B cell (primary cell): ENCODE results near the gene ENOX1. TPM values are rescaled to one million over a fixed set of nuclear protein-coding genes. Genes with fewer than 3 reads are reported as not detected.

Experiments used
- ATAC-seq: fragments of 200-7000 bp; cut with Tn5 transposase; one replicate; pipeline ENCODE4 v1.10.0; 2021; ENCODE audit warnings: low read depth, mild to moderate bottlenecking, moderate number of reproducible peaks, moderate library complexity
- CTCF ChIA-PET: fragments of 350-600 bp; sonication (Branson Sonifier 250); formaldehyde crosslinking; loops from one replicate; lab custom pipeline; 2021; ENCODE audit warnings: antibody characterized with exemption, inconsistent platforms; lab: Charles Lee
- POLR2A ChIA-PET: fragments of 350-600 bp; sonication (Branson Sonifier 250); formaldehyde crosslinking; loops from one replicate; lab custom pipeline; 2021; ENCODE audit warnings: antibody characterized with exemption; lab: Charles Lee
- DNase-seq: peaks from one replicate; pipeline ENCODE4 v3.0.0; 2013
- H2AFZ ChIP-seq: 2 replicates; pipeline ENCODE4 v1.6.1; 2012; ENCODE audit warnings: mild to moderate bottlenecking, low read depth, low read length; ENCODE audit not compliant: insufficient read depth, poor library complexity, severe bottlenecking
- H3K27ac ChIP-seq, 2 donors: 1 replicate in 1 of 2; 2 replicates in 1 of 2; pipeline ENCODE4 v1.5.1; 2012 to 2013; ENCODE audit warnings: low read length in 2 of 2, mild to moderate bottlenecking in 2 of 2, moderate library complexity in 1 of 2
- H3K27me3 ChIP-seq, 4 experiments: fragments of 200-600 bp in 1 of 4; sonication (generic) in 1 of 4; replicated peaks in 1 of 4; 1 replicate in 2 of 4; 2 replicates in 2 of 4; pipeline versions ENCODE4 v1.6.1 to v1.7.0; 2013 to 2016; ENCODE audit warnings: low read length in 3 of 4, mild to moderate bottlenecking in 2 of 4, mixed read lengths in 1 of 4, moderate library complexity in 1 of 4; ENCODE audit not compliant: insufficient read depth in 4 of 4, control insufficient read depth in 3 of 4; ENCODE audit errors: control extremely low read depth in 1 of 4
- H3K36me3 ChIP-seq, 2 experiments: replicated peaks in 1 of 2; 1 replicate in 1 of 2; 2 replicates in 1 of 2; pipeline versions ENCODE4 v1.6.1 to v1.7.1; 2013; ENCODE audit warnings: low read length in 1 of 2; ENCODE audit not compliant: insufficient read depth in 2 of 2, control insufficient read depth in 1 of 2; ENCODE audit errors: control extremely low read depth in 1 of 2, extremely low read depth in 1 of 2
- H3K4me1 ChIP-seq, 2 donors: fragments of 200-600 bp in 1 of 2; sonication (generic) in 1 of 2; 1 replicate in 1 of 2; 2 replicates in 1 of 2; pipeline versions ENCODE4 v1.5.1 to v1.6.1; 2013 to 2017; ENCODE audit warnings: low read length in 2 of 2; ENCODE audit not compliant: control insufficient read depth in 2 of 2, insufficient read depth in 2 of 2
- H3K4me2 ChIP-seq: replicated peaks from 2 replicates; pipeline ENCODE3; 2012; ENCODE audit warnings: mild to moderate bottlenecking, low read depth, low read length; ENCODE audit not compliant: poor library complexity, severe bottlenecking
- H3K4me3 ChIP-seq, 5 experiments: fragments of 200-600 bp in 1 of 5; sonication (generic) in 1 of 5; 1 replicate in 3 of 5; 2 replicates in 2 of 5; pipeline versions ENCODE4 v1.5.1 to v1.7.0; 2011 to 2016; ENCODE audit warnings: low read length in 4 of 5, mild to moderate bottlenecking in 4 of 5, low read depth in 2 of 5, control low read depth in 1 of 5, moderate library complexity in 1 of 5; ENCODE audit not compliant: insufficient read depth in 1 of 5; ENCODE audit errors: control extremely low read depth in 1 of 5, extremely low read depth in 1 of 5
- H3K79me2 ChIP-seq: fragments of 200-600 bp; sonication (generic); one replicate; pipeline ENCODE4 v1.6.0; 2016; ENCODE audit warnings: low read length; ENCODE audit not compliant: control insufficient read depth, insufficient read depth
- H3K9ac ChIP-seq: fragments of 200-600 bp; sonication (generic); 2 replicates; pipeline ENCODE4 v1.6.1; 2017; ENCODE audit warnings: mild to moderate bottlenecking, low read length, moderate library complexity
- H3K9me3 ChIP-seq, 3 donors: one replicate each; pipeline versions ENCODE4 v1.6.1 to v1.7.1; 2013; ENCODE audit warnings: low read length in 2 of 3; ENCODE audit not compliant: control insufficient read depth in 2 of 3, insufficient read depth in 1 of 3; ENCODE audit errors: control extremely low read depth in 1 of 3
- H4K20me1 ChIP-seq: 2 replicates; pipeline ENCODE4 v1.6.0; 2012; ENCODE audit warnings: mild to moderate bottlenecking, low read length; ENCODE audit not compliant: insufficient read depth, control insufficient read depth, poor library complexity, severe bottlenecking
- H3K27ac Mint-ChIP-seq: one replicate; pipeline ENCODE4 v1.8.0; 2021; ENCODE audit warnings: mixed read lengths
- H3K27me3 Mint-ChIP-seq: one replicate; pipeline ENCODE4 v1.8.0; 2021; ENCODE audit warnings: mixed read lengths
- H3K4me1 Mint-ChIP-seq: one replicate; pipeline ENCODE4 v1.8.0; 2021; ENCODE audit warnings: mixed read lengths
- H3K4me3 Mint-ChIP-seq: one replicate; pipeline ENCODE4 v1.8.0; 2021; ENCODE audit warnings: mixed read lengths
- H3K9me3 Mint-ChIP-seq: one replicate; pipeline ENCODE4 v1.8.0; 2022; ENCODE audit warnings: mixed read lengths; ENCODE audit not compliant: insufficient read depth
- CTCF ChIP-seq: fragments of 200-600 bp; IDR thresholded peaks from one replicate; pipeline ENCODE4 v1.8.0; 2022; ENCODE audit warnings: antibody characterized with exemption, mild to moderate bottlenecking
- EZH2 ChIP-seq: IDR thresholded peaks from 2 replicates; pipeline ENCODE4 v1.6.1; 2012; ENCODE audit warnings: borderline replicate concordance, low read depth, mild to moderate bottlenecking, moderate library complexity, low read length; ENCODE audit not compliant: insufficient read depth, poor library complexity, severe bottlenecking
- WGBS: methylation state at CpG from one replicate; pipeline ENCODE4 v1.1.5; 2013; ENCODE audit warnings: missing lambda C conversion rate; ENCODE audit not compliant: insufficient coverage; 5-methylcytosine and 5-hydroxymethylcytosine counted together
- intact Hi-C: fragments of 100-400 bp; cut with micrococcal nuclease; formaldehyde crosslinking; loops from one replicate; pipeline ENCODE4 v1.10.0; 2022
- polyA plus RNA-seq: library from polyadenylated mRNA; depleted of rRNA; stranded (reverse); fragments of >200 nt; gene quantifications from 2 replicates; pipeline ENCODE4 v1.2.3, GENCODE V29; 2012
- total RNA-seq, 2 donors: library from RNA; stranded (reverse); fragments of 120-200 nt in 1 of 2; gene quantifications; 1 replicate in 1 of 2; 2 replicates in 1 of 2; pipeline versions ENCODE4 v1.2.3 to v1.2.4, GENCODE V29; 2013 to 2022

ENOX1 gene
- total and polyA plus RNA-seq, 2 donors (not counting 1 experiment from before 2014, with no cell fraction given) = not detected

- no peaks in the 10 kb centered on the region for H4K20me1 ChIP-seq
These were observed 491.5 kb downstream of the ENOX1 start for GRCh38 chr13:43295321-43295720.

GRCh38 chr13:43294412-43294811, 492.4 kb downstream of the ENOX1 start:
- H3K4me1 ChIP-seq = no peaks in the 10 kb centered on the region
- DNase-seq (no peak), ATAC-seq (no peak)
- no peaks in the 10 kb centered on the region for H3K9me3 ChIP-seq
- H3K27me3 ChIP-seq = no peaks in the 10 kb centered on the region
- Mint-ChIP-seq H3K4me3 (no peak overlapping the region), H3K9me3 (no peaks in the 10 kb centered on the region), H3K27me3 (peaks cover 22% of the 10 kb centered on the region), H3K27ac (no peak overlapping the region), H3K4me1 (no peaks in the 10 kb centered on the region)
- H3K79me2 ChIP-seq = no peaks in the 10 kb centered on the region
- WGBS = 100% methylated on average over 1 of the region's 4 CpGs
- no peaks in the 10 kb centered on the region for H4K20me1 ChIP-seq
- H3K36me3 ChIP-seq = no peaks in the 10 kb centered on the region
- POLR2A ChIA-PET = no interaction called here
- no peak overlapping the region for H3K4me3 ChIP-seq
- H3K9ac ChIP-seq = no peak overlapping the region
- no peak overlapping the region for H3K4me2 ChIP-seq
- no peak overlapping the region for H2AFZ ChIP-seq
- H3K27ac ChIP-seq = no peak overlapping the region
- CTCF ChIA-PET = no interaction called here
- TF ChIP-seq EZH2 (no peak), CTCF (no peak)
- intact Hi-C loops = no loop called here

More at GRCh38 chr13:43295321-43295720, 491.5 kb downstream of the ENOX1 start:
- no peak overlapping the region for H2AFZ ChIP-seq
- WGBS = no CpG with 5 or more reads among the region's 2 CpGs
- H3K36me3 ChIP-seq = no peaks in the 10 kb centered on the region
- no peak overlapping the region for H3K4me2 ChIP-seq
- H3K4me3 Mint-ChIP-seq = no peak overlapping the region
- CTCF ChIA-PET = no interaction called here
- no peak for TF ChIP-seq EZH2
- H3K9ac ChIP-seq = no peak overlapping the region
- POLR2A ChIA-PET = no interaction called here
- DNase-seq = no peak
- intact Hi-C loops = no loop called here
- no peaks in the 10 kb centered on the region for H3K4me1 Mint-ChIP-seq
- no peak overlapping the region for H3K27ac Mint-ChIP-seq
- no peaks in the 10 kb centered on the region for H3K9me3 ChIP-seq
- no peaks in the 10 kb centered on the region for H3K4me1 ChIP-seq
- ATAC-seq = no peak
- no peaks in the 10 kb centered on the region for H3K79me2 ChIP-seq
- no peaks in the 10 kb centered on the region for H3K27me3 ChIP-seq
- no peak overlapping the region for H3K4me3 ChIP-seq
- no peak overlapping the region for H3K27ac ChIP-seq
- H3K27me3 Mint-ChIP-seq = peaks cover 25% of the 10 kb centered on the region
- H3K9me3 Mint-ChIP-seq = no peaks in the 10 kb centered on the region
